ENCODE results near the gene MCRS1. TPM values are rescaled to one million over a fixed set of nuclear protein-coding genes. Genes with fewer than 3 reads are reported as not detected.

Gene MCRS1
- total and polyA plus RNA-seq, 2 experiments from 2014 or later = 105 to 139 TPM

DNA sequence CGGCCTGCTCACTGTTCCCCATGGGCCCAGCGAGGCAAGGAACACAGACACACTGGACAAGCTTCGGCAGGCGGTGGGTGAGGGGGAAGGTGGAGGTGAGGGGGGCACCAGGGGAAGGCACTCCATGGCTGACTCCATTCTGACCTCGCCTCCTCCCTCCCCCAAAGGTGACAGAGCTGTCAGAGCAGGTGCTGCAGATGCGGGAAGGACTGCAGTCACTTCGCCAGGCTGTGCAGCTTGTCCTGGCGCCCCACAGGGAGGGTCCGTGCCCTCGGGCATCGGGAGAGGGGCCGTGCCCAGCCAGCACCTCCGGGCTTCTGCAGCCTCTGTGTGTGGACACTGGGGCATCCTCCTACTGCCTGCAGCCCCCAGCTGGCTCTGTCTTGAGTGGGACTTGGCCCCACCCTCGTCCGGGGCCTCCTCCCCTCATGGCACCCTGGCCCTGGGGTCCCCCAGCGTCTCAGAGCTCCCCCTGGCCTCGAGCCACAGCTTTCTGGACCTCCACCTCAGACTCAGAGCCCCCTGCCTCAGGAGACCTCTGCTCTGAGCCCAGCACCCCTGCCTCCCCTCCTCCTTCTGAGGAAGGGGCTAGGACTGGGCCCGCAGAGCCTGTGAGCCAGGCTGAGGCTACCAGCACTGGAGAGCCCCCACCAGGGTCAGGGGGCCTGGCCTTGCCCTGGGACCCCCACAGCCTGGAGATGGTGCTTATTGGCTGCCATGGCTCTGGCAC is 10.6 kb downstream of the MCRS1 start:
- Histone ChIP-seq H3K79me2 (replicated peaks; ENCODE audit: insufficient read depth) (no peaks in the 10 kb centered on the region), H3K9me2 (ENCODE audit: insufficient read depth) (no peaks in the 10 kb centered on the region), H3K27me3 (ENCODE audit: insufficient read depth) (peaks cover 9% of the 10 kb centered on the region; the same call in 1 of the 2 replicates), H3F3A (replicated peaks; ENCODE audit: low read depth) (no peaks in the 10 kb centered on the region), H3K27ac (ENCODE audit: low read depth) (no peak overlapping the region), H3K4me3 (no peak overlapping the region), H3K4me2 (no peak overlapping the region), H3K36me3 (ENCODE audit: insufficient read depth) (peaks cover 21% of the 10 kb centered on the region), H4K20me1 (replicated peaks; ENCODE audit: insufficient read depth) (no peaks in the 10 kb centered on the region), H3K4me1 (ENCODE audit: insufficient read depth) (no peaks in the 10 kb centered on the region), H2AFZ (no peak overlapping the region)
- TF ChIP-seq ZNF331 (CRISPR knock-in tag; IDR thresholded peaks at IDR 0.05; ENCODE audit: low read depth) = no peak
- TF ChIP-seq, protein P1, sequence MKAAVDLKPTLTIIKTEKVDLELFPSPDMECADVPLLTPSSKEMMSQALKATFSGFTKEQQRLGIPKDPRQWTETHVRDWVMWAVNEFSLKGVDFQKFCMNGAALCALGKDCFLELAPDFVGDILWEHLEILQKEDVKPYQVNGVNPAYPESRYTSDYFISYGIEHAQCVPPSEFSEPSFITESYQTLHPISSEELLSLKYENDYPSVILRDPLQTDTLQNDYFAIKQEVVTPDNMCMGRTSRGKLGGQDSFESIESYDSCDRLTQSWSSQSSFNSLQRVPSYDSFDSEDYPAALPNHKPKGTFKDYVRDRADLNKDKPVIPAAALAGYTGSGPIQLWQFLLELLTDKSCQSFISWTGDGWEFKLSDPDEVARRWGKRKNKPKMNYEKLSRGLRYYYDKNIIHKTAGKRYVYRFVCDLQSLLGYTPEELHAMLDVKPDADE (IDR thresholded peaks at IDR 0.05) = no peak
- no peak for TF ChIP-seq EZH2phosphoT487 (IDR thresholded peaks at IDR 0.05; ENCODE audit: unreplicated experiment)
- TF ChIP-seq ZNF114 (CRISPR knock-in tag; IDR thresholded peaks at IDR 0.05) = no peak
- TF ChIP-seq, protein P2, sequence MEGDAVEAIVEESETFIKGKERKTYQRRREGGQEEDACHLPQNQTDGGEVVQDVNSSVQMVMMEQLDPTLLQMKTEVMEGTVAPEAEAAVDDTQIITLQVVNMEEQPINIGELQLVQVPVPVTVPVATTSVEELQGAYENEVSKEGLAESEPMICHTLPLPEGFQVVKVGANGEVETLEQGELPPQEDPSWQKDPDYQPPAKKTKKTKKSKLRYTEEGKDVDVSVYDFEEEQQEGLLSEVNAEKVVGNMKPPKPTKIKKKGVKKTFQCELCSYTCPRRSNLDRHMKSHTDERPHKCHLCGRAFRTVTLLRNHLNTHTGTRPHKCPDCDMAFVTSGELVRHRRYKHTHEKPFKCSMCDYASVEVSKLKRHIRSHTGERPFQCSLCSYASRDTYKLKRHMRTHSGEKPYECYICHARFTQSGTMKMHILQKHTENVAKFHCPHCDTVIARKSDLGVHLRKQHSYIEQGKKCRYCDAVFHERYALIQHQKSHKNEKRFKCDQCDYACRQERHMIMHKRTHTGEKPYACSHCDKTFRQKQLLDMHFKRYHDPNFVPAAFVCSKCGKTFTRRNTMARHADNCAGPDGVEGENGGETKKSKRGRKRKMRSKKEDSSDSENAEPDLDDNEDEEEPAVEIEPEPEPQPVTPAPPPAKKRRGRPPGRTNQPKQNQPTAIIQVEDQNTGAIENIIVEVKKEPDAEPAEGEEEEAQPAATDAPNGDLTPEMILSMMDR (conservative IDR thresholded peaks at IDR 0.05; ENCODE audit: low read depth in 2 of 2) = no peak
- TF ChIP-seq CREB1 (CRISPR knock-in tag; IDR thresholded peaks at IDR 0.05; ENCODE audit: low read depth) = no peak
- TF ChIP-seq, protein P3, sequence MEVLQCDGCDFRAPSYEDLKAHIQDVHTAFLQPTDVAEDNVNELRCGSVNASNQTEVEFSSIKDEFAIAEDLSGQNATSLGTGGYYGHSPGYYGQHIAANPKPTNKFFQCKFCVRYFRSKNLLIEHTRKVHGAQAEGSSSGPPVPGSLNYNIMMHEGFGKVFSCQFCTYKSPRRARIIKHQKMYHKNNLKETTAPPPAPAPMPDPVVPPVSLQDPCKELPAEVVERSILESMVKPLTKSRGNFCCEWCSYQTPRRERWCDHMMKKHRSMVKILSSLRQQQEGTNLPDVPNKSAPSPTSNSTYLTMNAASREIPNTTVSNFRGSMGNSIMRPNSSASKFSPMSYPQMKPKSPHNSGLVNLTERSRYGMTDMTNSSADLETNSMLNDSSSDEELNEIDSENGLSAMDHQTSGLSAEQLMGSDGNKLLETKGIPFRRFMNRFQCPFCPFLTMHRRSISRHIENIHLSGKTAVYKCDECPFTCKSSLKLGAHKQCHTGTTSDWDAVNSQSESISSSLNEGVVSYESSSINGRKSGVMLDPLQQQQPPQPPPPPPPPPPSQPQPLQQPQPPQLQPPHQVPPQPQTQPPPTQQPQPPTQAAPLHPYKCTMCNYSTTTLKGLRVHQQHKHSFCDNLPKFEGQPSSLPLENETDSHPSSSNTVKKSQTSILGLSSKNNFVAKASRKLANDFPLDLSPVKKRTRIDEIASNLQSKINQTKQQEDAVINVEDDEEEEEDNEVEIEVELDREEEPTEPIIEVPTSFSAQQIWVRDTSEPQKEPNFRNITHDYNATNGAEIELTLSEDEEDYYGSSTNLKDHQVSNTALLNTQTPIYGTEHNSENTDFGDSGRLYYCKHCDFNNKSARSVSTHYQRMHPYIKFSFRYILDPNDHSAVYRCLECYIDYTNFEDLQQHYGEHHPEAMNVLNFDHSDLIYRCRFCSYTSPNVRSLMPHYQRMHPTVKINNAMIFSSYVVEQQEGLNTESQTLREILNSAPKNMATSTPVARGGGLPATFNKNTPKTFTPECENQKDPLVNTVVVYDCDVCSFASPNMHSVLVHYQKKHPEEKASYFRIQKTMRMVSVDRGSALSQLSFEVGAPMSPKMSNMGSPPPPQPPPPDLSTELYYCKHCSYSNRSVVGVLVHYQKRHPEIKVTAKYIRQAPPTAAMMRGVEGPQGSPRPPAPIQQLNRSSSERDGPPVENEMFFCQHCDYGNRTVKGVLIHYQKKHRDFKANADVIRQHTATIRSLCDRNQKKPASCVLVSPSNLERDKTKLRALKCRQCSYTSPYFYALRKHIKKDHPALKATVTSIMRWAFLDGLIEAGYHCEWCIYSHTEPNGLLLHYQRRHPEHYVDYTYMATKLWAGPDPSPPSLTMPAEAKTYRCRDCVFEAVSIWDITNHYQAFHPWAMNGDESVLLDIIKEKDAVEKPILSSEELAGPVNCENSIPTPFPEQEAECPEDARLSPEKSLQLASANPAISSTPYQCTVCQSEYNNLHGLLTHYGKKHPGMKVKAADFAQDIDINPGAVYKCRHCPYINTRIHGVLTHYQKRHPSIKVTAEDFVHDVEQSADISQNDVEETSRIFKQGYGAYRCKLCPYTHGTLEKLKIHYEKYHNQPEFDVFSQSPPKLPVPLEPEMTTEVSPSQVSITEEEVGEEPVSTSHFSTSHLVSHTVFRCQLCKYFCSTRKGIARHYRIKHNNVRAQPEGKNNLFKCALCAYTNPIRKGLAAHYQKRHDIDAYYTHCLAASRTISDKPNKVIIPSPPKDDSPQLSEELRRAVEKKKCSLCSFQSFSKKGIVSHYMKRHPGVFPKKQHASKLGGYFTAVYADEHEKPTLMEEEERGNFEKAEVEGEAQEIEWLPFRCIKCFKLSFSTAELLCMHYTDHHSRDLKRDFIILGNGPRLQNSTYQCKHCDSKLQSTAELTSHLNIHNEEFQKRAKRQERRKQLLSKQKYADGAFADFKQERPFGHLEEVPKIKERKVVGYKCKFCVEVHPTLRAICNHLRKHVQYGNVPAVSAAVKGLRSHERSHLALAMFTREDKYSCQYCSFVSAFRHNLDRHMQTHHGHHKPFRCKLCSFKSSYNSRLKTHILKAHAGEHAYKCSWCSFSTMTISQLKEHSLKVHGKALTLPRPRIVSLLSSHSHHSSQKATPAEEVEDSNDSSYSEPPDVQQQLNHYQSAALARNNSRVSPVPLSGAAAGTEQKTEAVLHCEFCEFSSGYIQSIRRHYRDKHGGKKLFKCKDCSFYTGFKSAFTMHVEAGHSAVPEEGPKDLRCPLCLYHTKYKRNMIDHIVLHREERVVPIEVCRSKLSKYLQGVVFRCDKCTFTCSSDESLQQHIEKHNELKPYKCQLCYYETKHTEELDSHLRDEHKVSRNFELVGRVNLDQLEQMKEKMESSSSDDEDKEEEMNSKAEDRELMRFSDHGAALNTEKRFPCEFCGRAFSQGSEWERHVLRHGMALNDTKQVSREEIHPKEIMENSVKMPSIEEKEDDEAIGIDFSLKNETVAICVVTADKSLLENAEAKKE (CRISPR knock-in tag; IDR thresholded peaks at IDR 0.05) = no peak
- TF ChIP-seq STAT1 (IDR thresholded peaks at IDR 0.05; ENCODE audit: unreplicated experiment) = no peak
- no peak for TF ChIP-seq POLR2AphosphoS5 (IDR thresholded peaks at IDR 0.05; ENCODE audit: low read depth)
- TF ChIP-seq, protein P4, sequence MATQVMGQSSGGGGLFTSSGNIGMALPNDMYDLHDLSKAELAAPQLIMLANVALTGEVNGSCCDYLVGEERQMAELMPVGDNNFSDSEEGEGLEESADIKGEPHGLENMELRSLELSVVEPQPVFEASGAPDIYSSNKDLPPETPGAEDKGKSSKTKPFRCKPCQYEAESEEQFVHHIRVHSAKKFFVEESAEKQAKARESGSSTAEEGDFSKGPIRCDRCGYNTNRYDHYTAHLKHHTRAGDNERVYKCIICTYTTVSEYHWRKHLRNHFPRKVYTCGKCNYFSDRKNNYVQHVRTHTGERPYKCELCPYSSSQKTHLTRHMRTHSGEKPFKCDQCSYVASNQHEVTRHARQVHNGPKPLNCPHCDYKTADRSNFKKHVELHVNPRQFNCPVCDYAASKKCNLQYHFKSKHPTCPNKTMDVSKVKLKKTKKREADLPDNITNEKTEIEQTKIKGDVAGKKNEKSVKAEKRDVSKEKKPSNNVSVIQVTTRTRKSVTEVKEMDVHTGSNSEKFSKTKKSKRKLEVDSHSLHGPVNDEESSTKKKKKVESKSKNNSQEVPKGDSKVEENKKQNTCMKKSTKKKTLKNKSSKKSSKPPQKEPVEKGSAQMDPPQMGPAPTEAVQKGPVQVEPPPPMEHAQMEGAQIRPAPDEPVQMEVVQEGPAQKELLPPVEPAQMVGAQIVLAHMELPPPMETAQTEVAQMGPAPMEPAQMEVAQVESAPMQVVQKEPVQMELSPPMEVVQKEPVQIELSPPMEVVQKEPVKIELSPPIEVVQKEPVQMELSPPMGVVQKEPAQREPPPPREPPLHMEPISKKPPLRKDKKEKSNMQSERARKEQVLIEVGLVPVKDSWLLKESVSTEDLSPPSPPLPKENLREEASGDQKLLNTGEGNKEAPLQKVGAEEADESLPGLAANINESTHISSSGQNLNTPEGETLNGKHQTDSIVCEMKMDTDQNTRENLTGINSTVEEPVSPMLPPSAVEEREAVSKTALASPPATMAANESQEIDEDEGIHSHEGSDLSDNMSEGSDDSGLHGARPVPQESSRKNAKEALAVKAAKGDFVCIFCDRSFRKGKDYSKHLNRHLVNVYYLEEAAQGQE (IDR thresholded peaks at IDR 0.05; ENCODE audit: unreplicated experiment) = no peak
- no peak for TF ChIP-seq JUNB (IDR thresholded peaks at IDR 0.05; ENCODE audit: unreplicated experiment)
- Mint-ChIP-seq H3K36me3 (ENCODE audit: low read depth) (peaks cover 40% of the 10 kb centered on the region), H3K4me1 (no peaks in the 10 kb centered on the region), H3K4me3 (no peak overlapping the region), H3K27ac (no peak overlapping the region), H3K9me3 (no peaks in the 10 kb centered on the region), H3K27me3 (ENCODE audit: insufficient read depth, low read depth, poor library complexity) (peaks cover 13% of the 10 kb centered on the region)
- DNase-seq (ENCODE audit: low spot score) (no peak), ATAC-seq (no peak)
